Measurements from ENCODE around the gene TOLLIP.

Gene TOLLIP

GRCh38 chr11:1240771-1241170, 68.7 kb downstream of the TOLLIP start:
- DNase-seq = no peak

GRCh38 chr11:1239596-1240205, 69.7 kb downstream of the TOLLIP start:
- DNase-seq = no peak

DNA sequence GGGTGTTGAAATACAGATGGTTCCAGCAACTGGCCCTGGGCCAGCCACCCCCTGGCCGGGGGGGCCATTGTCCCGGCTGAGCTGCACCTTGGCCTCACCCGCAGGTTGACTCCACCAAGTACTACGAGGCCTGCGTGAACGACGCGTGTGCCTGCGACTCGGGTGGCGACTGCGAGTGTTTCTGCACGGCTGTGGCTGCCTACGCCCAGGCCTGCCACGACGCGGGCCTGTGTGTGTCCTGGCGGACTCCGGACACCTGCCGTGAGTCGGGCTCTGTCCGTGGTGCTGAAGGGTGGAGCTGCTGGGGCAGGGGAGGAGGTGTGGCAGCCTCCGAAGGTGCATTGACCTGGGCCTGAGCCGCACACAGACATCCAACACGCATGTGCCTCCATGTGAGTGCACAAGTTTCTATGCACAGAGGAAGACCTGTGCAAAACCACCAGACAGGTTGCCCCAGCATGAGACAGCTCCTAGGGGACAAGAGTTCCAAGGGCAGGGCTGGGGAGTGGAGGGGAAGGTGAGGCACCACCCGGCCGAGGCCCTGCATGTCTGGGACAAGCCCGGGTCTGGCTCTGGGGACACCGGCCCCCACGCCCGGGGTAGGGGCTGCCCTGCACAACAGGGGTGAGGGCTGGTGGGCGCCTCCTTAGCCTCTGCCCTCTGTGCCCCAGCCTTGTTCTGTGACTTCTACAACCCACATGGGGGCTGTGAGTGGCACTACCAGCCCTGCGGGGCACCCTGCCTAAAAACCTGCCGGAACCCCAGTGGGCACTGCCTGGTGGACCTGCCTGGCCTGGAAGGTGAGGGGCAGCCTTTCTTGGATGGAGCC, 70.5 kb downstream of the TOLLIP start:
- no peak for DNase-seq

DNA sequence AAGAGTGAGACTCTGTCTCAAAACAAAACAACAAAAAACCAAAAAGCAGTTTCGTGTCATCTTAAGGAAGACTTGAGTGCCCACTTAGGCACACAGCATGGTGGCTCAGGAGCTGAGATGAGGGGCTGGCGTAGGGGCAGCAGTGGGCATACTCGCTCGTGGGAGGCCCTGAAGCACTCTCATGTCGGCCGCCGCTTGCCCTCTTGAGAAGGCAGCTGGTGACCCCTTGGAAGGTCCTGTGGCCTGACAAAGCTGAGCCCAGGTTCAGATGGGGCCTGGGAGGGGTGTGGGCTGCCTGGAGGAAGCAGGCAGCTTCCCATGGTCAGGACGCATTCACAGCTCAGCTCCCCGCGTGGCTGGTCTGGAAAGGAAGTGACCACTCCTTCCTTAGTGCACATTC, 71.6 kb downstream of the TOLLIP start:
- DNase-seq = no peak

- DNase-seq = no peak
Observed at GRCh38 chr11:1237128-1237580, 72.3 kb downstream of the TOLLIP start.

- DNase-seq = no peak
Observed at GRCh38 chr11:1236316-1237127, 72.9 kb downstream of the TOLLIP start.

DNA sequence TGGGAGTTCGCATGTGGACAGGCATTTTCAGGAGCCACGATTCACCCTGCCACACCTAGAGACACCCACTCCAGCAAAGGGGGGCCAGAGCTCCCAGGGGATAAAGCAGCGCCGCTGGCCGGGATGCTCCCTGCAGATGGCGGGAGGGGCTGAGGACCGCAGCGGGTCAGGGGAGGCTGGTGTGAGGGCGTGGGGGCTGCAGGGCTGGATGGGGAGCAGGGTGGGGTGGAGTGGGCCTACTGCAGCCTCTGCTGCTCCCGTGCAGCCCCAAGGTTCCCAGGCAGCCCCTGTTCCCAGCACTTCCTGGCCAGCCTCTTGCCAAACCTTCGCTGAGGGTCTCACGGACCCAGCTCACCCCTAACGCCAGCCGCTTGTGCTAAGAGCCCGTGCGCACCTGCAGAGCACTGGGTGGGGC, 73.5 kb downstream of the TOLLIP start:
- DNase-seq = no peak

DNA sequence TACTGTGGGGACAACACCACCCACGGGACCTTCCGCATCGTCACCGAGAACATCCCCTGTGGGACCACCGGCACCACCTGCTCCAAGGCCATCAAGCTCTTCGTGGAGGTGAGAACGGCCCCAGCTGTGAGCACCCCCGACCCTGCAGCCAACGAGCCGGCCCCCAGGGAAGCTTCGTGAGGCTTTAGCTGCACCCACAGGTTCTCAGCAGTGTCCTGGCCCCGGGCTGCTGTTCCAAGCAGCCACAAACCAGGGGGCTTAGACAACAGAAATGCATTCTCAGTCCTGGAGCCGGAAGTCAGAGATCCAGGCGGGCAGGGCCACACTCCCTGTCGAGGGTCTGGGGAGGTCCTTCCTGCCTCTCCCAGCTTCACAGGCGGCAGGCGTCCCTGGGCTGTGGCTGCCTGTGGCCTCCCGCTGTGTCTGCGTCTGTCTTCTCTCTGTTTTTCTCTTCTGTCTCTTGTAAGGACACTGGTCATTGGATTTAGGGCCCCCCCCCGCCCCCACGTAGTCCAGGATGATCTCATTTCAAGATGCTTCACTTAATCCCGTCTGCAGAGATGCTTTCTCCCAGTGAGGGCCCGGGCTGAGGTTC, 74.0 kb downstream of the TOLLIP start:
- no peak for DNase-seq

DNA sequence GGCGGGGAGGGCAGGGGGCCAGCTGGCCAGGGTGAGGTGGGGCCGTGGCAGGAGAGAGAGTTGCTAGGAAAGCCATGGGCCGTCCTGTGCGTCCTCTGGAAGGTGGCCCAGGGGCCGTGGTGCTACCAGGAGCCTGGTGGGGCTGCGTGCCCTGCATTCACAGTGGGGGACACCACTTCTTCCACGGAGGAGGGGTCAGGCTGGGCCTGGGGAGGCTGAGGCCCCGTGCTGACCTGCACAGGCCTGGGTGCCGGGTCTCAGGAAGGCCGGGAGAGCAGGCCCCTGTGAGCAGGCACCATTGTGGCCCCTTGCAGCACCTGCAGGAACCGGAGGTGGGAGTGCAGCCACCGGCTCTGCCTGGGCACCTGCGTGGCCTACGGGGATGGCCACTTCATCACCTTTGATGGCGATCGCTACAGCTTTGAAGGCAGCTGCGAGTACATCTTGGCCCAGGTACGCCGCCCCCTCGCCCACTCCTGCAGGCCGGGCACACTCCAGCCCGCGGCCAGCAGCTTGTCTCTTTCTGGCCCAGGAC, 74.6 kb downstream of the TOLLIP start:
- no peak for DNase-seq

DNA sequence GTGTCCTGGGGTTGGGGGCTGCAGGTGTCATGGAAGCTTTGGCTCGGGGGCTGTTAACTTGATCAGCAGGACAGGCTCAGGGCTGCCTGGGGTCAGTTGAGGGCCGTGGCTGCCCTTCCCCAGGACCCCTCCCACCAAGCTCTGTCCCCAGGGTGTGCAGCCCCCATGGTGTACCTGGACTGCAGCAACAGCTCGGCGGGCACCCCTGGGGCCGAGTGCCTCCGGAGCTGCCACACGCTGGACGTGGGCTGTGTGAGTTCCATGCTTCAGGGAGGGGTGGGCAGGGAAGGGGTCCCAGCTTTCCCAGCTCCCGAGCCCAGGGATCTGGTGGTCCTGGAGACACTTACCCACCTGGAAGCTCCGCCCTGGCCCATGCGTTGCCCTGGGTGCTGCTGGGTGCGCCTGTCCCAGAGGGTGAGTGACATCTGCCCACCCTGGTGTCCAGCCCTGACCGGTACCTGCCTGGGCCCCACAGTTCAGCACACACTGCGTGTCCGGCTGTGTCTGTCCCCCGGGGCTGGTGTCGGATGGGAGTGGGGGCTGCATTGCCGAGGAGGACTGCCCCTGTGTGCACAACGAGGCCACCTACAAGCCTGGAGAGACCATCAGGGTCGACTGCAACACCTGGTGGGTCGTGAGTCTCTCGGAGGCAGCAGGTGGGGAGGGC, 75.2 kb downstream of the TOLLIP start:
- no peak for DNase-seq

GRCh38 chr11:1233351-1234053, 75.9 kb downstream of the TOLLIP start:
- no peak for DNase-seq

- no peak for DNase-seq
Observed at GRCh38 chr11:1232883-1233321, 76.5 kb downstream of the TOLLIP start.

- DNase-seq = no peak
Observed at GRCh38 chr11:1232021-1232882, 77.2 kb downstream of the TOLLIP start.

- DNase-seq = no peak
Observed at GRCh38 chr11:1231396-1232020, 77.9 kb downstream of the TOLLIP start.

DNA sequence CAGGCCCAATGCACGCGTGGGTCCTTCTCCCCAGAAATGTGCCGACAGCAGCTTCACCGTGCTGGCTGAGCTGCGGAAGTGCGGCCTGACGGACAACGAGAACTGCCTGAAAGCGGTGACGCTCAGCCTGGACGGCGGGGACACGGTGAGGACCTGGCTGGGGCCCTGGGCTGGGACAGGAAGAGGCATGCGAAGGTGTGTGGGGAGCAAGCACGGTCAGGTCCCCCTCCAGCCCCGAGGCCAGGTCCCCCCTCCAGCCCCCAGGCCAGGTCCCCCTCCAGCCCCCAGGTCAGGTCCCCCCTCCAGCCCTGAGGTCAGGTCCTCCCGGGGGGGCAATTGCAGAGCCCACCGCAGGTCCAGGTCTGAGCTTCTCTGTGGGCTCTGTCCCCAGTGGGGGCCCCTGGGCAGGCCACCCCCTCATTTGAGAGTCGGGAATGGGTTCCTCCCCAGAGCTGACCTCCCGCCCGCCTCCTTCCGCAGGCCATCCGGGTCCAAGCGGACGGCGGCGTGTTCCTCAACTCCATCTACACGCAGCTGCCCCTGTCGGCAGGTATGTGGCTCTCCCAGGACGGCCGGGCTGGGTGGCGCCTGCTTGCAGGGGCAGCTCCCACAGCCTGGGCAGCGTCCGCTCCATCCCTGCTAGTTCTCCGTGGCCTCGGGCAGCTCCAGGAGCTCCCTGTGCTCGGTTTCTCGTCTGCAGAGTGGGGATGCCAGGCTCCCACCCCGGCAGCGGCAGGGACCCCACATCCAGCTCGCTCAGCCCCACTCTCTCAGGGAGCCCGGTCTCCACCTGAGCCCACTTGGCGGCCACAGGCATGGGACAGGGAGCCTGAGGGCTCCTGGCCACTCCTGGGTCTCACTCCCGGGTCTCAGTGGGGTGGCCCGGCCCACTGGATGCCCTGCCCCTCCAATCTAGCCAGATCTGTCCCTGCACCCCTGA, 78.7 kb downstream of the TOLLIP start:
- DNase-seq = no peak

DNA sequence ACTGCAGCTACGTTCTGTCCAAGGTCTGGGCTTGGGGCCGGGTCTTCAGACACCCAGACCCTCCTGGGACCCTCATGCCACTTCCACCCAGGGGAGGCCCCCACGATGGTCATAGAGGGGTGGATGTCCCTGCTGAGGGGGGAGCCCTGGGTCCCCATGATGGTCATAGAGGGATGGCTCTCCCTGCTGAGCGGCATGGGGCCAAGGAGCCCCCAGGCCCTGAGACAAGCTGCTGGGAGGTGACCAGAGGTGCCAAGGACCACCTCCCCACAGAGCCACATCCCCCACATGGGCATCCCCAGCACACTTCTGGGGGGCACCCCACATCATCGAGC, 79.3 kb downstream of the TOLLIP start:
- DNase-seq = no peak

DNA sequence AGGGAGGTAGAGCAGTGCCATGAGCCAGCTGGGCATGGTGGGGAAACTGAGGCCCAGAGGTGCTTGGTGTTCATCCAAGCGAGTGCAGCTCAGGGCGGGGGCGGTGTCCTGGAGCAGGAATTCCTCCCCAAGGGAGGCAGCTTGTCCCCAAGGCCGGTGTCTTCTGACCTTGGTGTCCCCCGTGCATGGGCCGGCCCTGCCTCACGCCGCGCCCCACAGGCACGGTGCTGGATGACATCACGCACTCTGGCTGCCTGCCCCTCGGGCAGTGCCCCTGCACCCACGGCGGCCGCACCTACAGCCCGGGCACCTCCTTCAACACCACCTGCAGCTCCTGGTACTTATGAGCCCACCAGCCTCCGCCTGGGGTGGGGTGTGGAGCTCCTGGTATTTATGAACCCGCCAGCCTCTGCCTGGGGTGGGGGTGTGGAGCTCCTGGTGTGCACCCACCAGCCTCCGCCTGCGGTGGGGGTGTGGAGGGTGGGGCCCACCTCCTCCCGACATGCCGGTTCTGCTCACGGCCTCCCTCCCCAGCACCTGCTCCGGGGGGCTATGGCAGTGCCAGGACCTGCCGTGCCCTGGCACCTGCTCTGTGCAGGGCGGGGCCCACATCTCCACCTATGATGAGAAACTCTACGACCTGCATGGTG, 79.8 kb downstream of the TOLLIP start:
- no peak for DNase-seq

DNA sequence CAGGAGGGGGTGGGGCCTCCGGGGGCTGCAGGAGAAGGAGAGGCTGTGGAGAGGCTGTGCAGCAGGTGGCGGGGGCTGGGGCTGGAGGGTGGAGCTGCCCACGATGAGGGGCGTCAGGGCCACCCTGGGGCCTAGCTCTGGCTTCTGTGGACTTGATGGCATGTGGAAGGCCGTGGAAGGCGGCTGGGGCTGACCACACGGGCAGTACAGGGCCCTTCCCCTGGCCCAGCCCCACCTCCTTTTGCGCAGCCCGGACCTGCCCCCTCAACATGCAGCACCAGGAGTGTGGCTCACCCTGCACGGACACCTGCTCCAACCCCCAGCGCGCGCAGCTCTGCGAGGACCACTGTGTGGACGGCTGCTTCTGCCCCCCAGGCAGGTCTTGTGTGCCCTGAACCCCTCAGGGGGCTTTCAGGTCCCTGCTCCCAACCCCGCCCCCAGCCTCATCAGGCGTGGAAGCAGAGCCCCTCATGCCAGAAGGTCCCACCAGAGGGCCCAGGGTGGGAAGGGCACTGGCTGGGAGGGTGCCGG, 80.4 kb downstream of the TOLLIP start:
- no peak for DNase-seq

Measured in stimulated activated CD4-positive, alpha-beta T cell treated with anti-CD3 and anti-CD28 coated beads, Interleukin-12 subunit alpha, Interleukin-12 subunit beta, amount 100 ng/mL, for 4 hours (primary cell).